GM21447 (cell line): ENCODE results near the gene RASGRF1.
"Not testable (repeated sequence)": the region's sequence is repeated elsewhere in the genome, so short reads cannot be mapped to it uniquely, and the experiment has no call there.

Source experiments
- ATAC-seq: cut with Tn5 transposase; IDR thresholded peaks from one replicate; pipeline ENCODE4 v1.9.1; 2021; ENCODE audit not compliant: unreplicated experiment

Gene RASGRF1

GRCh38 chr15:79041601-79042168 lies 48.9 kb downstream of the RASGRF1 start:
- ATAC-seq, result no peak

DNA sequence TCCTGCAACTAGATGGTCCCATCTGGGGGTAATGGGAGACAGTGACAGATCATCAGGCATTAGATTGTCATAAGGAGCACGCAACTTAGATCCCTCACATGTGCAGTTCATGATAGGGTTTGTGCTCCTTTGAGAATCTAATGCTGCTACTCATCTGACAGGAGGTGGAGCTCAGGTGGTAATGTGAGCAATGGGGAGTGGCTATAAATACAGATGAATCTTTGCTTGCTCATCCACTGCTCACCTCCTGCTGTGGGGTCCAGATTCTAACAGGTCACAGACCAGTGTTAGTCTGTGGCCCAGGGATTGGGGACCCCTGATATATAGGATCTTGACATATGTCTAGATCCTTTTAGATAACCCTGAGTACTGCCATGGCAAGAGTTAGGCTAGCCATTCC lies 52.7 kb downstream of the RASGRF1 start:
- ATAC-seq, result no peak

- no peak for ATAC-seq
Measured at GRCh38 chr15:79036323-79036722, 54.3 kb downstream of the RASGRF1 start.

DNA sequence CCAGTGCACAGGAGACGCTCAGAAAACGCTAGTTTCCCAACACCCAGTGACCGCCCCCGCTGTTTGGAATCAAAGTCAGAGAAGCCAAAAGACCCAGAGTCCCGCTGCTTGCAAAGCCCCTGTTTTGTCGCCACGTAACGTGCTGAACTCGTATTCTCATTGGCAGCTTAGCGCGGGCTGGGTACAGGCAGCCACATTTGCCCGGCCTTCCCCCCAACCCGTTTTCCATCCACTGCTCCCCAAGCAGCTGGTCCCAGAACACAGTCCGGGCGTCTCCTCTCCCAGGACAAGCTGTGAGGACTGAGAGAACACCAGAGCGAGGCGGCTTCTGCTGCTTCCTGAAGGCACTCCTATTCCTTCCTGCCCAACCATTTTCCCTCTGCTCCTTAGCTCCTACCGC lies 54.8 kb downstream of the RASGRF1 start:
- ATAC-seq, result no peak

GRCh38 chr15:79035111-79035601 lies 55.4 kb downstream of the RASGRF1 start:
- no peak for ATAC-seq

- ATAC-seq, result no peak
Measured at GRCh38 chr15:79034284-79034683, 56.3 kb downstream of the RASGRF1 start.

DNA sequence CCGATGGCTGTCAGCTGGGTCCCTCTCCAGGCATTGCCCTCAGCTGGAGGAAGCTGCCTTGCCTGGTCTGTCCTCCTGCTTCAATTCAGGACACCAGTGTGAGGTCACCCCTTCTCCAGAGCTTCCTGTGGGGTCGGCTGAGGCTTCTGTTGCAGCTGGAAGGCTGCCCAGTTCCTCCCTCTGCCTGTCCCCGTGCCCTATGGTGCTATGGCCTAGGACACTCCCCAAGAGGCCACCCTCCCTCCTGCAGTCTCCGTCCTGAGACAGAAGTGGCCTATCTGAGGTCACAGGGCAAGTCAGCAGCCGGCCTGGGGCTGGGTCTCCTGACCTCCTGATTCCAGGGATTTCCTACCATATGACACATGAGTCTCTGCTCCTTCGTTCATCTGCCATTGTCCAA lies 57.9 kb downstream of the RASGRF1 start:
- ATAC-seq, result no peak

- no peak for ATAC-seq
Measured at GRCh38 chr15:79031821-79032220, 58.8 kb downstream of the RASGRF1 start.

DNA sequence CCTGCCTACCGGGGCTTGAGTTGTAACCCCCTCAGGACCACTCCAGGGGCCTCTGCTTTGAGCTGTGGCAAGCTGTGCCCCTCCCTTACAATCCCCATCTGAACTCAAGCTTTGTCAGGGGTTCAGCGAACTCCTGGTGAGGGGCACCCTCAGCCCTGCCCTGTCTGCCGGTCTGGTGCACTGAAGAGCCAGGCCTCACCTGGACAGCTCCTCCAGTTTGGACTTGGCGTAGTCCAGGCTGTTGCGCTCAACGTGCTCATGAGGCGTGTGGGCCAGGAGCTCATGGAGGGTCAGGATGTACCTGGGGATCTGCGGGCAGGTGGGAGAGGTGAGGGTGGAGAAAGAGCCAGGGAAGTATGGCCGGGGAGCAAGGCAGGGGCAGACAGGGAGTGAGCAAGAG lies 59.4 kb downstream of the RASGRF1 start:
- ATAC-seq, result no peak

- no peak for ATAC-seq
Measured at GRCh38 chr15:79030470-79030869, 60.1 kb downstream of the RASGRF1 start.

DNA sequence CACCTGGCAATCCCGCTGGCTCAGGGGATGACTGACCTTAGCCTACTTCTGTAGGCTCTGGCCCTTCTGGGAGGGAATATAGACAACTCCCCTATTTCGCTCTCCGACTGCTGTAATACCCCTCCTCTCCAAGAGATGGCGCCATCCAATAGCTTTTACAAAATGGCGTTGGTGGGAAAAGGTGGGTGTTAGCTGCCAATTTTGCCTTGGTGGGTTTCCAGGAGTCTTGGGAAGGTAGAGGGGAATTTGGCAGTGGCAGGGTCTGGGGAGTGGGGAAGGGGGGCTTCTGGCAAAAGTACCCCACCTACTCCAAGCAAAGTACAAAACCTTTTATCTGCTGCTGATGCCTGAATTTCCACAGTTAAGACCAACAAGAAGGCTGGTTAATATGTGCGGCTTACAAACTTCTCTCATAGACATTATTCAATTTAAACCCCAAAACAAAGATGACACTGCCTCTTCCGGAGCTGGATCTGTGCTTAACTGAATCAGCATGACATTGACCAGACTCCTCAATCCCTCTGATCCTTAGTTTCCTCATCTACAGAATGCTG lies 62.1 kb downstream of the RASGRF1 start:
- ATAC-seq, result no peak

DNA sequence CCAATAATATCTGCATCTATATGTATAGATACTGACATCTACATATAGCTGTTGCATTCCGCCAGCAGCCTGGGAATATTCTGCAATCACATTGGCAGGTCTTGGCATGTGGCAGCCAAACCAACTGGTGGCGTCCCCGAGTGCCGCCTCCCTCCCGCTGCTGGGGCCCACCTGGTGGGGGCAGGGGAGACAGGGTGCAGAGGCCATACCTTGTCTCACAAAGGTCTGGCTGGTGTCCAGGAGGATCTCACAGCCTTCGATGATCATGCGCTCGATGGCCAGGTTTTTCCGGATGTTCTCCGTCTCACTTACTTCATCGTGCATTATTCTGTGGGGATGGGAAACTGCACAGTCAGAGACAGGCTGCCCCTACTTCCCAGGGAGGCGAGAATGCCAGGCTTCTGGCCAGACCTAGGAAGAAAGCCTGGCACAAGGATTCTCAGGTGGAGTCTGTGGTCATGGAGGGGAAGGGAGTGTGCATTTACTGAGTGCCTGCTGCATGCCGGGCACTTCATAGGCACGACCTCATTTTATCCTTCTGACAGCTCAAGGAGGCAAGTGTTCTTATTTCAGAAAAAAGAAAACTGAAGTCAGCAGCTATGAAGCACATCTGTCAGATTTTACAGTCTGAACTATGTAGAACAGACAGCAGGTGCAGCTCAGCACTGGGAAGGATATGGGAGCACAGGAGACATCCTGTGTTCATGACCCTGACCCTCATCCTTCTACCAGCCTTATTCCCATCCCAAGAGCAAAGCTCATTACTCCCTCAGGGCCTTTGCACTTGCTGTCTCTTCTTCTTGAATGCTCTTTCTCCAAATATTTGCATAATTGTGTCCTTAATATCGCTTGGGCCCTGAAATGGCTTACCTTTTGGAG lies 62.8 kb downstream of the RASGRF1 start:
- no peak for ATAC-seq

- ATAC-seq, result no peak
Measured at GRCh38 chr15:79025802-79026201, 64.8 kb downstream of the RASGRF1 start.

- no peak for ATAC-seq
Measured at GRCh38 chr15:79025201-79025600, 65.4 kb downstream of the RASGRF1 start.

DNA sequence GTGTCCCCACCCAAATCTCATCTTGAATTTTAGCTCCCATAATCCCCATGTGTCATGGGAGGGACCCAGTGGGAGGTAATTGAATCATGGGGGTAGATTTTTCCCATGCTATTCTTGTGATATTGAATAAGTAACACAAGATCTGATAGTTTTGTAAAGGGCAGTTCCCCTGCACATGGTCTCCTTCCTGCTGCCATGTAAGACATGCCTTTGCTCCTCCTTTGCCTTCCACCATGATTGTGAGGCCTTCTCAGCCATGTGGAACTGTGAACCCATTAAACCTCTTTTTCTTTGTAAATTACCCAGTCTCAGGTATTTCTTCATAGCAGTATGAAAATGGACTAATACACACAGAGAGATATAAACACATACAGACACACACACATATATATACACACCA lies 66.1 kb downstream of the RASGRF1 start:
- not testable (repeated sequence) for ATAC-seq

DNA sequence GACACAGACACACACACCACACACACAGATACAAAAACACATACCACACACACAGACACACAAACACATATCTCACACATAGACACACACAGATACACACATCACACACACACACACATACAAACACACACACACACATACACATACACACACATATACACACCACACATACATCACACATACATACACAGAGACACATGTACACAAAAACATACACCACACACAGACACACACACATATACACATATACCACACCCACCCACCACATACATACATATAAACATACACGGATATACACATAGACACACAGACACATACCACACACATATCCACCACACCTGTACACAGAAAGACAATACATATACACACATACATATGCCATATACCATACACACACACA lies 66.7 kb downstream of the RASGRF1 start:
- ATAC-seq, result no peak

DNA sequence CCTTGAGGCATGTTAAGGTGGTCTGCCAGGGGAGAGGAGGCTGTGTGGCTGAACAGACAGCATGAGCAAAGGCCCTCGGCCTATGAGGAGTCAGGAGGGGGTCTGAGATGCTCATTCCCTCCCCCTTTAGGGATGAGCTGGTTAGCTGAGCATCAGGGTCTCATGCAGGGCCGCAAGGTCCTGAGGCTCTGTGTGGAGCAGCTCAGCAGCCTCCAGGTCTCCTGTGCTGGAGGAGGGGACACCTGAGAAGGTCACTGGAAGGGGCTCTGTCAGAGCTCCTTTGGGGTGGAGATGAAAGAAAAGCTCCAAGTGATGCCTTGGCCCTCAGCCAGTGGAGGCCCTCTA lies 67.1 kb downstream of the RASGRF1 start:
- no peak for ATAC-seq

DNA sequence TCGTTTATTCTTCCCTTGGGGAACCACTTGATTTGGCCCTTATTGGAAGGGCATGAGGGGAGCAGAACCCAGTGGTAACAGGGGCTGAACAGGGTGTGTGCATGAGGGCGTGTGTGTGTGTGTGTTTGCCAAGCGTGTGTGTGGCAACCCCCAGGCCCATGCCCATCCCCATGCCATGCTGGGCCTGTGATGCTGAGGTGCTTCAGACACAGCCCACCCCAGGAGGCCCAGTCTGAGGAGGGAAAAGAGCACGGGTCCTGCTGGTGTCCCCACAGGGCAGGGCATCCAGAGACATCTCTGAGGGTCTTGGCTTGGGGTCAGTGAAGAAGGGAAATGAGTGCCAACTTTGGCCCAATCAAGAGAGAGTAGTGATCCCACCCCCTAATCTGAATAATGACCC lies 71.6 kb downstream of the RASGRF1 start:
- ATAC-seq, result no peak

DNA sequence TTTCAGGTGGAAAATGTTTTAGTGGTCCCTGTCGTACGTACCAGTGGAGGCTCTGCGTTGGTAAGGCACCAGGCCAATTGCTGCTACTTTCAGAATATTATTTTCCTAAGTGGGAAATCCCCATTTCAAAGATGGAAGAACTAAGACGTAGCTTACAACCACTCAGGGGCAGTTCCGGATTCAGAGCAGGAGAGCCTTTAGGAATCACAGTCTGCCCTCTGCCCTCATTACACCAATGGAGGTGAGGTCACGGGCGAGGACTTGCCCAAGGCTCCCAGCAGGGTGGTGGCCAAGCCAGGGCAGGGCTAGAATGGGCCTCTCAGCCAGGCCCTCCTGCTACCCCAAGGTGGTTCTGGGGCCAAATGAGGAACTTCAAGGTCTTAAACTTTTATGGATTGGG lies 72.6 kb downstream of the RASGRF1 start:
- no peak for ATAC-seq

GRCh38 chr15:79016527-79017170 lies 73.9 kb downstream of the RASGRF1 start:
- no peak for ATAC-seq

DNA sequence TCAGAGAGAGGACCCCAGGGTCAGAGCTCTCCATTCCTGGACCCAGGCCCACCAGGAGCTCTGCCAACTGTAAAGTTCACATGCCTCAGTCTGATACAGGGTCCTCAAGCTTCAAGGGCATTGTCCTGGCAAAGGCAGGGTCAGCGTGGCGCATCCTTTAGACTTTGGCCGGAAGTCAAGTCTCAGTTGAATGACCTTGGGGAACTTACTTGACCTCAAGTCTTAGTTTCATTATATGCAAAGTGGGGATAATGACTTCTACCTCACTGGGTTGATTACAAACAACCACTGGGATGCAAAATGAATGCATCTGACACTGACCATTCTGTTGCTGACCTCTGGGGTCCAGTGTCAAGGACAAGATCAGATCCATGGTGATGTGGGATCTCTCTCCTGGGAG lies 75.2 kb downstream of the RASGRF1 start:
- no peak for ATAC-seq

- no peak for ATAC-seq
Measured at GRCh38 chr15:79010278-79010677, 80.3 kb downstream of the RASGRF1 start.
